HG03439 (cell line): Measurements from ENCODE around the gene TRAPPC2B.
"Not testable (repeated sequence)": the region's sequence is repeated elsewhere in the genome, so short reads cannot be mapped to it uniquely, and the experiment has no call there.

ENCODE experiments used
- ATAC-seq: cut with Tn5 transposase; IDR thresholded peaks from one replicate; pipeline ENCODE4 v1.9.1; 2021; ENCODE audit warnings: mild to moderate bottlenecking, moderate library complexity; ENCODE audit not compliant: unreplicated experiment

Gene TRAPPC2B

GRCh38 chr19:57374179-57374578 is 10.8 kb downstream of the TRAPPC2B start:
- ATAC-seq: no peak

GRCh38 chr19:57374647-57375046 is 11.3 kb downstream of the TRAPPC2B start:
- ATAC-seq: not testable (repeated sequence)

- ATAC-seq: no peak
Observed at GRCh38 chr19:57376151-57376550, 12.8 kb downstream of the TRAPPC2B start.

- ATAC-seq: no peak
Observed at GRCh38 chr19:57377498-57378146, 14.3 kb downstream of the TRAPPC2B start.

GRCh38 chr19:57380923-57381322 is 17.6 kb downstream of the TRAPPC2B start:
- no peak for ATAC-seq

GRCh38 chr19:57382806-57383488 is 19.6 kb downstream of the TRAPPC2B start:
- ATAC-seq: no peak

- no peak for ATAC-seq
Observed at GRCh38 chr19:57389194-57389729, 25.9 kb downstream of the TRAPPC2B start.

GRCh38 chr19:57389730-57390598 is 26.6 kb downstream of the TRAPPC2B start, which contains the start of gene ZNF548:
Gene ZNF548 (plus strand): TSS chr19:57389854. CDS start chr19:57390100, 246 bp downstream.
- peak; percentile 97 for ATAC-seq

- no peak for ATAC-seq
Observed at GRCh38 chr19:57395710-57396109, 32.4 kb downstream of the TRAPPC2B start.

GRCh38 chr19:57398868-57399267 is 35.5 kb downstream of the TRAPPC2B start:
- ATAC-seq: no peak

- no peak for ATAC-seq
Observed at GRCh38 chr19:57403737-57404563, 40.6 kb downstream of the TRAPPC2B start.

GRCh38 chr19:57406516-57407123 is 43.3 kb downstream of the TRAPPC2B start:
- ATAC-seq: no peak

GRCh38 chr19:57410877-57411671 is 47.7 kb downstream of the TRAPPC2B start, which contains the start of gene ZNF17:
Gene ZNF17 (plus strand): TSS chr19:57411161. CDS start chr19:57413616, 2,455 bp downstream.
- ATAC-seq: peak; percentile 95
